ENCODE results near the gene UBN1. TPM values are rescaled to one million over a fixed set of nuclear protein-coding genes. Genes with fewer than 3 reads are reported as not detected.

The UBN1 gene
- total and polyA plus RNA-seq, 10 of the 15 experiments (the other 5 are each of a cell fraction or from before 2014, with no cell fraction given) = 2.1 to 32.5 (median 13.9) TPM

DNA sequence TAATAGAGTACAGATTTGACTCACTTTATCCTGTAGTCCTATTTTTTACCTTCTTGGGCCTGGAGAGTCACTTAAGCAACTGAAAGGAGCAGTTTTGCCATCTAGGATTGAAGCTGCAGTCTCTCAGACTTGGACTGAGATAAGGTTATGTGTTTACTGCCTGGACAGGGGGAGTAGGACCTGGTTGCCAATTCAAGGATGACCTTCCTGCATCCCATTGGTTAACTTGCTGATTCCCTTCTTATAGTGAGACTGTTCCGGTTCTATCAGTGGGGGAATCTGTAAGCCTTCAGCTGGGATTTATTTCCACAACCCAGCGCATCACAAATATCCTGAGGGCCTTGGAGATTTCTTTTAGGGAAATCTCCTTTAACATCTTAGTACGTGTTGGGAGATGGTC lies 2.9 kb downstream of the UBN1 start:
- FAIRE-seq (no peak), DNase-seq (ENCODE audit: low read depth, low spot score) (no peak), ATAC-seq (no peak)
- Histone ChIP-seq H3K79me2 (ENCODE audit: control insufficient read depth, insufficient read depth, low read length) (peaks cover 65% of the 10 kb centered on the region), H2AFZ (ENCODE audit: control insufficient read depth, low read depth, low read length) (no peak overlapping the region), H3K4me1 (ENCODE audit: control insufficient read depth, insufficient read depth, low read length) (no peaks in the 10 kb centered on the region), H3K9ac (ENCODE audit: control insufficient read depth, insufficient read depth, low read length) (no peak overlapping the region), H3K36me3 (ENCODE audit: control insufficient read depth in 2 of 2, insufficient read depth in 2 of 2, low read length in 1 of 2) (peaks cover 0 to 12% of the 10 kb centered on the region in 2 experiments; a peak in 3 of 4 replicates), H3K9me3 (replicated peaks; ENCODE audit: control insufficient read depth, insufficient read depth, low read length) (no peaks in the 10 kb centered on the region), H3K4me3 (peak overlapping the region; percentile 69), H3K4me2 (ENCODE audit: control insufficient read depth, insufficient read depth) (peak overlapping the region; percentile 60), H4K20me1 (ENCODE audit: control insufficient read depth, insufficient read depth) (no peaks in the 10 kb centered on the region), H3K27me3 (replicated peaks in 1 of 2; ENCODE audit: control insufficient read depth in 2 of 2, insufficient read depth in 2 of 2, low read length in 1 of 2) (no peaks in the 10 kb centered on the region), H3K27ac (ENCODE audit: control insufficient read depth, insufficient read depth) (no peak overlapping the region)
- ChIA-PET RAD21 (ENCODE audit: unreplicated experiment) (no interaction called here), POLR2A (no interaction called here), SMC1A (ENCODE audit: uncharacterized antibody, unreplicated experiment) (interaction anchor here (0.9 to 1.4 kb wide), 2 partner anchors 9 to 115 kb away, joined by 4 read pairs; partner anchors contain the start of gene DNAAF8), CTCF (interaction anchor here (0.6 to 1.5 kb wide), 3 partner anchors 14 to 234 kb away, joined by 3 to 4 read pairs (median 3); no protein-coding TSS in a partner anchor)
- intact Hi-C loops (cut with micrococcal nuclease; ENCODE audit: unreplicated experiment) (no loop called here), in situ Hi-C loops (cut with MboI) (no loop called here)
- no peak for TF ChIP-seq NFYA (IDR thresholded peaks at IDR 0.05; ENCODE audit: borderline replicate concordance, low read depth, low read length)
- TF ChIP-seq, protein P1, sequence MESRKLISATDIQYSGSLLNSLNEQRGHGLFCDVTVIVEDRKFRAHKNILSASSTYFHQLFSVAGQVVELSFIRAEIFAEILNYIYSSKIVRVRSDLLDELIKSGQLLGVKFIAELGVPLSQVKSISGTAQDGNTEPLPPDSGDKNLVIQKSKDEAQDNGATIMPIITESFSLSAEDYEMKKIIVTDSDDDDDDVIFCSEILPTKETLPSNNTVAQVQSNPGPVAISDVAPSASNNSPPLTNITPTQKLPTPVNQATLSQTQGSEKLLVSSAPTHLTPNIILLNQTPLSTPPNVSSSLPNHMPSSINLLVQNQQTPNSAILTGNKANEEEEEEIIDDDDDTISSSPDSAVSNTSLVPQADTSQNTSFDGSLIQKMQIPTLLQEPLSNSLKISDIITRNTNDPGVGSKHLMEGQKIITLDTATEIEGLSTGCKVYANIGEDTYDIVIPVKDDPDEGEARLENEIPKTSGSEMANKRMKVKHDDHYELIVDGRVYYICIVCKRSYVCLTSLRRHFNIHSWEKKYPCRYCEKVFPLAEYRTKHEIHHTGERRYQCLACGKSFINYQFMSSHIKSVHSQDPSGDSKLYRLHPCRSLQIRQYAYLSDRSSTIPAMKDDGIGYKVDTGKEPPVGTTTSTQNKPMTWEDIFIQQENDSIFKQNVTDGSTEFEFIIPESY (IDR thresholded peaks at IDR 0.05) = no peak
- no peak for TF ChIP-seq TAF1 (IDR thresholded peaks at IDR 0.05; ENCODE audit: borderline replicate concordance, low read depth, low read length)
- no peak for TF ChIP-seq JUNB (IDR thresholded peaks at IDR 0.05)
- TF ChIP-seq, protein P2, sequence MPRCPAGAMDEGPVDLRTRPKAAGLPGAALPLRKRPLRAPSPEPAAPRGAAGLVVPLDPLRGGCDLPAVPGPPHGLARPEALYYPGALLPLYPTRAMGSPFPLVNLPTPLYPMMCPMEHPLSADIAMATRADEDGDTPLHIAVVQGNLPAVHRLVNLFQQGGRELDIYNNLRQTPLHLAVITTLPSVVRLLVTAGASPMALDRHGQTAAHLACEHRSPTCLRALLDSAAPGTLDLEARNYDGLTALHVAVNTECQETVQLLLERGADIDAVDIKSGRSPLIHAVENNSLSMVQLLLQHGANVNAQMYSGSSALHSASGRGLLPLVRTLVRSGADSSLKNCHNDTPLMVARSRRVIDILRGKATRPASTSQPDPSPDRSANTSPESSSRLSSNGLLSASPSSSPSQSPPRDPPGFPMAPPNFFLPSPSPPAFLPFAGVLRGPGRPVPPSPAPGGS (IDR thresholded peaks at IDR 0.05; ENCODE audit: borderline replicate concordance, insufficient read depth, low read depth, low read length, poor library complexity, severe bottlenecking) = no peak
- no peak for TF ChIP-seq BACH1 (IDR thresholded peaks at IDR 0.05; ENCODE audit: borderline replicate concordance)
- TF ChIP-seq ZZZ3 (IDR thresholded peaks at IDR 0.05; ENCODE audit: control insufficient read depth, insufficient read length, low read depth) = no peak
- no peak for TF ChIP-seq CBX3 (IDR thresholded peaks at IDR 0.05; ENCODE audit: borderline replicate concordance, low read depth)
- TF ChIP-seq ZNF274 (IDR thresholded peaks at IDR 0.05; ENCODE audit: insufficient read depth, insufficient read length) = no peak
- no peak for TF ChIP-seq DPF2 (IDR thresholded peaks at IDR 0.05)
- no peak for TF ChIP-seq KLF5 (IDR thresholded peaks at IDR 0.05; ENCODE audit: partially characterized antibody)
- no TSS peak for BruUV-seq (replicated peaks)
- 97% methylated on average over 3 of the region's 3 CpGs for WGBS (ENCODE audit: insufficient coverage, insufficient replicate concordance, low lambda C conversion rate, missing lambda C conversion rate)
